VCaP (cell line): ENCODE results near the gene HVCN1.
A peak's percentile ranks its signal among the peaks of the same experiment; 100 is the strongest.
"Not testable (repeated sequence)": the region's sequence is repeated elsewhere in the genome, so short reads cannot be mapped to it uniquely, and the experiment has no call there.

Source experiments
- H3K27ac ChIP-seq: fragments of 450-650 bp; 2 replicates; pipeline ENCODE4 v1.5.1; 2017
- TF ChIP-seq, protein P1 (sequence below): fragments of 450-650 bp; conservative IDR thresholded peaks from 2 replicates; pipeline ENCODE4 v1.5.1; 2017; ENCODE audit warnings: mild to moderate bottlenecking, moderate library complexity

The HVCN1 gene

DNA sequence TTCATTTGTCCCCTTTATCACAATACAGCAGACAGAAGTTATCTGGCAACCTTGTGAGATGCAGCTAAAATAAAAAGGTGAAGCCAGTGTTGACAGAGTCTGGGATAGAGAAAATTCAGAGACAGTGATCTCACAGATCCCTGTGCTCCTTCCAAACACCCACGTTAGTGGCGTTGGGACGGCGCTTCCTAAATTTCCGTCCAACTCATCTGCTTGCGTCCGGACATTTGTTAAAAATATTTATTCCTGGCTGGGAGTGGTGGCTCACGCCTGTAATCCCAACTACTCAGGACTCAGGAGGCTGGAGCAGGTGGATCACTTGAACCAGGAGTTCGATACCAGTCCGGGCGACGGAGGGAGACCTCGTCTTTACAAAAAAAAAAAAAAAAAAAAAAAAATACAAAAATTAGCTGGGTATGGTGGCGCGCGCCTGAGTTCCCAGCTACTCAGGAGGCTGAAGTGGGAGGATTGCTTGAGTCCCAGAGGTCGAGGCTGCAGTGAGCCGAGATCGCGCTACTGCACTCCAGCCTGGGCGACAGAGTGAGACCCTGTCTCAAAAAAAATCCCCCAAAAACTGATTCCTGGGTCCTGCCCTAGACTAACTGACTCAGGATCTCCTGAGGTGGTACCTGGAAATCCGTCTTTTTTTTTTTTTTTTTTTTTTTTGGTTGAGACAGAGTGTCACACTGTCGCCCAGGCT is 75.7 kb downstream of the HVCN1 start:
- TF ChIP-seq, protein P1, sequence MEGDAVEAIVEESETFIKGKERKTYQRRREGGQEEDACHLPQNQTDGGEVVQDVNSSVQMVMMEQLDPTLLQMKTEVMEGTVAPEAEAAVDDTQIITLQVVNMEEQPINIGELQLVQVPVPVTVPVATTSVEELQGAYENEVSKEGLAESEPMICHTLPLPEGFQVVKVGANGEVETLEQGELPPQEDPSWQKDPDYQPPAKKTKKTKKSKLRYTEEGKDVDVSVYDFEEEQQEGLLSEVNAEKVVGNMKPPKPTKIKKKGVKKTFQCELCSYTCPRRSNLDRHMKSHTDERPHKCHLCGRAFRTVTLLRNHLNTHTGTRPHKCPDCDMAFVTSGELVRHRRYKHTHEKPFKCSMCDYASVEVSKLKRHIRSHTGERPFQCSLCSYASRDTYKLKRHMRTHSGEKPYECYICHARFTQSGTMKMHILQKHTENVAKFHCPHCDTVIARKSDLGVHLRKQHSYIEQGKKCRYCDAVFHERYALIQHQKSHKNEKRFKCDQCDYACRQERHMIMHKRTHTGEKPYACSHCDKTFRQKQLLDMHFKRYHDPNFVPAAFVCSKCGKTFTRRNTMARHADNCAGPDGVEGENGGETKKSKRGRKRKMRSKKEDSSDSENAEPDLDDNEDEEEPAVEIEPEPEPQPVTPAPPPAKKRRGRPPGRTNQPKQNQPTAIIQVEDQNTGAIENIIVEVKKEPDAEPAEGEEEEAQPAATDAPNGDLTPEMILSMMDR: no peak

DNA sequence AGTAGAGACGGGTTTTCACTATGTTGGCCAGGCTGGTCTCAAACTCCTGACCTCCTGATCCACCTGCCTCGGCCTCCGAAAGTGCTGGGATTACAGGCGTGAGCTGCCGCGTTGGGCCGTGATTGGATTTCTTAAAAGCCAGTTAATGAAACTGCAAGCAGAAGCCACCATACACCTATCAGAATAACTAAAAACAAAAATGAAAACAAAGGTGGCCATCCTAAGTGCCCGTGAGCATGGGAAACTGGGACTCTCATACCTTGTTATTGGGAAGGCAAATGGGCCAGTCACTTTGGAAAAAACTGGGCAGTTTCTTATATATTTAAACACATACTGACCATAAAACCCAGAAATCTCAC is 82.7 kb downstream of the HVCN1 start:
- TF ChIP-seq, protein P1: no peak
- no peak overlapping the region for H3K27ac ChIP-seq

More for the DNA sequence above, 75.7 kb downstream of the HVCN1 start:
- H3K27ac ChIP-seq: peak overlapping the region; percentile 67

DNA sequence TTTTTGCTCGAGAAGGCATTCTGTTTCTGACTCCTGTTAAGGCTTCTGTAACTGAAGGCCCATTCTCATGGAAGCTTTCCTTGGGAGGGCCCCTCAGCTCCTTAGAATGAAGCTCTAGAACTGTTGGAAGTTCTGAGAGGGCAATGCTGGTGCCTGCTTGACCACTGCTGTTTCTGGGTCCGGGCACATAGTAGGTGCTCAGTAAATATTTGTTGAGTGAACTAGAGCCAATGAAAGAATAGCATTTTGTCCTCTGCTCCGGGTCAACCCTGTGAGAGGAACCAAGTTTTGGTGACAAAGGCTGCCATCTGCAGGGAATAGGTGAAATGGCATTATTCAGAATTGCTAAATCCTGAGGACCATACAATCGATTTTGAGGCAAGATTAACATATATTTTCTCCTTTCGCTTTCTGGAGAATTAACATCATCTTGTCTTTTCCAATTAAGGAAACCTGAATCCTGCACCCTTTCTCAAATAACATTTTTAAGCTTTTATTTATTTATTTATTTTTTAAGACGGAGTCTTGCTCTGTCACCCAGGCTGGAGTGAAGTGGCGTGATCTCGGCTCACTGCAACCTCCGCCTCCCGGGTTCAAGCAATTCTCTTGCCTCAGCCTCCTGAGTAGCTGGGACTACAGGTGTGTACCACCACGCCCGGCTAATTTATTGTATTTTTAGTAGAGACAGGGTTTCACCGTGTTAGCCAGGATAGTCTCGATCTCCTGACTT is 86.7 kb downstream of the HVCN1 start:
- TF ChIP-seq, protein P1: peak; percentile 83
- H3K27ac ChIP-seq: not testable (repeated sequence)

DNA sequence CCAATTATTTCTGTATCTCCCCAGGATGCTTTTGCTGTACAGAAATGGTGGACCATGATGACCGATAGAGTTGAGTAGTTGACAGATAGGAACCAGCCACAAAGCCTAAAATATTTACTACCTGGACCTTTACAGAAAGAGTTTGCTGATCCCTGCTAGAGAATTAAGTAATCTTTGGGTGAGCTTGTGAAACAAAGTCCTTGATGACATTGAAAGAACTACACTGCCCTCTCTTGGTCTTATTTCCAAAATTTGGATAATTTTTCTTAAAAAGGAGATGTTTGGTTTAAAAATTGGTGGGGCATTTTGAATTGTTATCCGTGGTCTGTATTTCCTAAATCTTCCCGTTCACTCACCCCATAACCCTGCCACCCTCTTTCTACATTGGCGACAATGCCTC is 88.7 kb downstream of the HVCN1 start:
- TF ChIP-seq, protein P1: peak; percentile 41; the same call in 1 of the 2 replicates
- H3K27ac ChIP-seq: no peak overlapping the region

DNA sequence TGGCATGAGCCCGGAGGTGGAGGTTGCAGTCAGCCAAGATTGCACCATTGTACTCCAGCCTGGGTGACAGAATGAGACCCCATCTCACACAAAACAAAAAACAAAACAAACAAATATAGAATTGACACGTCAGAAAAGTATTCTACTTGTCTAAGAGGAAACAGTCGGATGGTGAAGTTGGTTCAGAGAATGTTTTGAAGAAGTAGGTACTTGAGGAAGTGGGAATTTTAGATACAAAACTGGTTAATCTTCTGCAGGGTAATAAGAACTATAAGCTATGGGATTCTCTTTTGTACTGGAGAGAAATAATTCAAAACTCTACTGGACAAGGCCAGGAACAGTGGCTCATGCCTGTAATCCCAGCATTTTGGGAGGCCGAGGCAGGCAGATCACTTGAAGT is 89.6 kb downstream of the HVCN1 start:
- TF ChIP-seq, protein P1: no peak
- H3K27ac ChIP-seq: no peak overlapping the region
